ENCODE measurements around the gene CEP170B. TPM values are rescaled to one million over a fixed set of nuclear protein-coding genes. Genes with fewer than 3 reads are reported as not detected.
"Not testable (repeated sequence)": the region's sequence is repeated elsewhere in the genome, so short reads cannot be mapped to it uniquely, and the experiment has no call there.

The CEP170B gene
- total and polyA plus RNA-seq, 2 of the 8 experiments (the other 6 are each of a cell fraction or from before 2014, with no cell fraction given): 9.1 to 33.8 TPM

GRCh38 chr14:104890292-104890691 is 25.2 kb downstream of the CEP170B start:
- H3K56ac ChIP-seq (replicated peaks; ENCODE audit: insufficient read length, low read depth, low read length); POLR2A ChIA-PET (ENCODE audit: partially characterized antibody); CTCF ChIA-PET (ENCODE audit: partially characterized antibody); H3K14ac ChIP-seq (ENCODE audit: insufficient read length); H3K9ac ChIP-seq (replicated peaks in 1 of 4; ENCODE audit: extremely low read depth in 1 of 4, low read depth in 3 of 4, low read length in 3 of 4); H4K8ac ChIP-seq (ENCODE audit: extremely low read depth, insufficient read depth, low read length); H2BK5ac ChIP-seq (ENCODE audit: low read depth, low read length); H3K79me2 ChIP-seq (ENCODE audit: control insufficient read depth in 1 of 2, insufficient read depth in 2 of 2, low read length in 2 of 2); H2AK5ac ChIP-seq (ENCODE audit: low read depth, low read length); H4K91ac ChIP-seq (replicated peaks; ENCODE audit: insufficient read length, low read length); DNase-seq (ENCODE audit: low read depth in 1 of 2, low spot score in 2 of 2); H4K5ac ChIP-seq (ENCODE audit: insufficient read length, low read depth, low read length); H3K27me3 ChIP-seq (replicated peaks in 1 of 4; ENCODE audit: control insufficient read depth in 3 of 4, extremely low read depth in 1 of 4, insufficient read depth in 3 of 4, low read length in 3 of 4); H3K4ac ChIP-seq (replicated peaks; ENCODE audit: insufficient read length, low read depth, low read length); H3K18ac ChIP-seq (ENCODE audit: extremely low read depth, low read length); H2AFZ ChIP-seq (ENCODE audit: low read length); H2BK120ac ChIP-seq (replicated peaks; ENCODE audit: low read depth, low read length); H4K20me1 ChIP-seq (replicated peaks in 1 of 2; ENCODE audit: control insufficient read depth in 1 of 2, insufficient read depth in 2 of 2, low read length in 2 of 2); H2BK20ac ChIP-seq (ENCODE audit: low read length); H2BK15ac ChIP-seq (ENCODE audit: low read length); H2BK12ac ChIP-seq (ENCODE audit: low read depth, low read length); H3K9me3 ChIP-seq (ENCODE audit: insufficient read depth in 2 of 2, low read depth in 1 of 2, low read length in 1 of 2); H3K4me1 ChIP-seq (replicated peaks in 1 of 4; ENCODE audit: control insufficient read depth in 3 of 4, insufficient read depth in 4 of 4, low read length in 3 of 4); H3K4me2 ChIP-seq (ENCODE audit: insufficient read depth in 1 of 2, low read depth in 2 of 2, low read length in 2 of 2); FAIRE-seq; H3K23ac ChIP-seq (ENCODE audit: insufficient read length); H3K27ac ChIP-seq (ENCODE audit: low read depth, low read length); H3K79me1 ChIP-seq (ENCODE audit: low read depth, low read length); H3K4me3 ChIP-seq (ENCODE audit: extremely low read depth in 1 of 4, insufficient read depth in 2 of 4, low read depth in 3 of 4, low read length in 4 of 4): not testable (repeated sequence)
- peaks cover 0 to 26% (median 3%) of the 10 kb centered on the region in 4 experiments; a peak in 4 of 8 replicates for H3K36me3 ChIP-seq (ENCODE audit: control insufficient read depth in 2 of 4, insufficient read depth in 4 of 4, low read length in 3 of 4)
- peaks cover 12% of the 10 kb centered on the region; the same call in 1 of the 2 replicates for H3K23me2 ChIP-seq (ENCODE audit: low read depth, low read length)

All from H1 (cell line).